ENCODE data around the gene TAF6L.

GRCh38 chr11:62786318-62787004 is 15.3 kb downstream of the TAF6L start:
- TF ChIP-seq CHD2 (IDR thresholded peaks at IDR 0.05; ENCODE audit: low read depth, low read length) (no peak), HDAC6 (IDR thresholded peaks at IDR 0.05; ENCODE audit: low read depth, low read length) (peak; percentile 27; the same call in 1 of the 2 replicates), ELF4 (CRISPR knock-in tag; IDR thresholded peaks at IDR 0.05) (no peak), CTCF (IDR thresholded peaks at IDR 0.05 in 2 of 3, conservative IDR thresholded peaks at IDR 0.05 in 1 of 3; ENCODE audit: insufficient read depth in 2 of 3, low read depth in 1 of 3, low read length in 3 of 3) (peak; percentile 98 to 100 (median 100))
- TF ChIP-seq, protein P1, sequence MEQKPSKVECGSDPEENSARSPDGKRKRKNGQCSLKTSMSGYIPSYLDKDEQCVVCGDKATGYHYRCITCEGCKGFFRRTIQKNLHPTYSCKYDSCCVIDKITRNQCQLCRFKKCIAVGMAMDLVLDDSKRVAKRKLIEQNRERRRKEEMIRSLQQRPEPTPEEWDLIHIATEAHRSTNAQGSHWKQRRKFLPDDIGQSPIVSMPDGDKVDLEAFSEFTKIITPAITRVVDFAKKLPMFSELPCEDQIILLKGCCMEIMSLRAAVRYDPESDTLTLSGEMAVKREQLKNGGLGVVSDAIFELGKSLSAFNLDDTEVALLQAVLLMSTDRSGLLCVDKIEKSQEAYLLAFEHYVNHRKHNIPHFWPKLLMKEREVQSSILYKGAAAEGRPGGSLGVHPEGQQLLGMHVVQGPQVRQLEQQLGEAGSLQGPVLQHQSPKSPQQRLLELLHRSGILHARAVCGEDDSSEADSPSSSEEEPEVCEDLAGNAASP (IDR thresholded peaks at IDR 0.05): no peak
